Endothelial cell (in vitro differentiated cells): Measurements from ENCODE around the gene CETP. TPM values are rescaled to one million over a fixed set of nuclear protein-coding genes. Genes with fewer than 3 reads are reported as not detected.

Experiments used
- DNase-seq: peaks from one replicate; pipeline ENCODE4 v3.0.0; 2021; ENCODE audit warnings: low spot score
- H3K27ac Mint-ChIP-seq: one replicate; pipeline ENCODE4 v1.8.0; 2021; ENCODE audit warnings: mixed read lengths, inconsistent platforms; ENCODE audit not compliant: unreplicated experiment
- H3K27me3 Mint-ChIP-seq: one replicate; pipeline ENCODE4 v1.8.0; 2021; ENCODE audit warnings: mild to moderate bottlenecking, moderate library complexity, mixed read lengths, inconsistent platforms; ENCODE audit not compliant: unreplicated experiment
- H3K36me3 Mint-ChIP-seq: one replicate; pipeline ENCODE4 v1.8.0; 2021; ENCODE audit warnings: mild to moderate bottlenecking, low read depth, mixed read lengths, inconsistent platforms; ENCODE audit not compliant: unreplicated experiment
- H3K4me1 Mint-ChIP-seq: one replicate; pipeline ENCODE4 v1.8.0; 2021; ENCODE audit warnings: mild to moderate bottlenecking, mixed read lengths, inconsistent platforms; ENCODE audit not compliant: unreplicated experiment
- H3K4me3 Mint-ChIP-seq: one replicate; pipeline ENCODE4 v1.8.0; 2021; ENCODE audit warnings: mild to moderate bottlenecking, mixed read lengths, inconsistent platforms; ENCODE audit not compliant: unreplicated experiment
- H3K9me3 Mint-ChIP-seq: one replicate; pipeline ENCODE4 v1.8.0; 2021; ENCODE audit warnings: mixed read lengths, inconsistent platforms; ENCODE audit not compliant: unreplicated experiment
- CTCF ChIP-seq: fragments of 200-600 bp; sonication (generic); IDR thresholded peaks from one replicate; pipeline ENCODE4 v1.5.0; 2021; ENCODE audit warnings: antibody characterized with exemption; ENCODE audit not compliant: unreplicated experiment
- total RNA-seq: library from RNA; stranded (reverse); fragmentation: NEBNext Ultra II Directional; extraction: Animal tissue kit (Norgen Biotek cat#: 25700); gene quantifications from one replicate; pipeline ENCODE4 v1.2.1, GENCODE V29; 2021; ENCODE audit not compliant: unreplicated experiment

The CETP gene
- total RNA-seq, 1 donor from 2014 or later: 7.8 TPM

- Mint-ChIP-seq H3K9me3 (no peaks in the 10 kb centered on the region), H3K27ac (peak overlapping the region; percentile 44), H3K4me3 (no peak overlapping the region), H3K4me1 (peaks cover 2% of the 10 kb centered on the region), H3K36me3 (no peaks in the 10 kb centered on the region), H3K27me3 (peaks cover 2% of the 10 kb centered on the region)
- peak; percentile 59 for DNase-seq
- no peak for TF ChIP-seq CTCF
Measured at GRCh38 chr16:56950881-56951771, 10.6 kb upstream of the CETP start.

- Mint-ChIP-seq H3K4me3 (no peak overlapping the region), H3K27ac (no peak overlapping the region), H3K4me1 (peaks cover 2% of the 10 kb centered on the region), H3K27me3 (peaks cover 2% of the 10 kb centered on the region), H3K9me3 (no peaks in the 10 kb centered on the region), H3K36me3 (no peaks in the 10 kb centered on the region)
- TF ChIP-seq CTCF: no peak
- DNase-seq: no peak
Measured at GRCh38 chr16:56953006-56953405, 8.7 kb upstream of the CETP start.

GRCh38 chr16:56956076-56956475 lies 5.7 kb upstream of the CETP start:
- Mint-ChIP-seq H3K36me3 (no peaks in the 10 kb centered on the region), H3K27ac (no peak overlapping the region), H3K4me3 (no peak overlapping the region), H3K27me3 (peaks cover 2% of the 10 kb centered on the region), H3K4me1 (peaks cover 2% of the 10 kb centered on the region), H3K9me3 (no peaks in the 10 kb centered on the region)
- no peak for TF ChIP-seq CTCF
- DNase-seq: no peak

- Mint-ChIP-seq H3K4me1 (peaks cover 4% of the 10 kb centered on the region), H3K4me3 (no peak overlapping the region), H3K9me3 (no peaks in the 10 kb centered on the region), H3K27ac (no peak overlapping the region), H3K27me3 (peaks cover 1% of the 10 kb centered on the region), H3K36me3 (no peaks in the 10 kb centered on the region)
- TF ChIP-seq CTCF: no peak
- DNase-seq: no peak
Measured at GRCh38 chr16:56956756-56957155, 5.0 kb upstream of the CETP start.

- Mint-ChIP-seq H3K27me3 (peaks cover 4% of the 10 kb centered on the region), H3K4me1 (peaks cover 9% of the 10 kb centered on the region), H3K27ac (no peak overlapping the region), H3K4me3 (no peak overlapping the region), H3K9me3 (no peaks in the 10 kb centered on the region), H3K36me3 (no peaks in the 10 kb centered on the region)
- no peak for TF ChIP-seq CTCF
- no peak for DNase-seq
Measured at GRCh38 chr16:56960681-56961281, 969 bp upstream of the CETP start.
